Transverse colon (tissue), 4 donors: ENCODE results near the gene PODN.

Source experiments
- POLR2AphosphoS5 ChIP-seq, 3 donors: sonication (generic); formaldehyde crosslinking; IDR thresholded peaks; one replicate each; pipeline ENCODE4 v1.6.1; 2016; ENCODE audit warnings: antibody characterized with exemption in 3 of 3
- TF ChIP-seq, protein P1 (sequence below), 5 experiments: fragments of 200-600 bp in 3 of 5; fragments of 450-650 bp in 2 of 5; sonication (generic) in 3 of 5; IDR thresholded peaks; 1 replicate in 2 of 5; 2 replicates in 3 of 5; pipeline ENCODE4 v1.5.1; 2016 to 2017; ENCODE audit warnings: antibody characterized with exemption in 5 of 5, inconsistent platforms in 3 of 5, mild to moderate bottlenecking in 2 of 5, moderate library complexity in 1 of 5

DNA sequence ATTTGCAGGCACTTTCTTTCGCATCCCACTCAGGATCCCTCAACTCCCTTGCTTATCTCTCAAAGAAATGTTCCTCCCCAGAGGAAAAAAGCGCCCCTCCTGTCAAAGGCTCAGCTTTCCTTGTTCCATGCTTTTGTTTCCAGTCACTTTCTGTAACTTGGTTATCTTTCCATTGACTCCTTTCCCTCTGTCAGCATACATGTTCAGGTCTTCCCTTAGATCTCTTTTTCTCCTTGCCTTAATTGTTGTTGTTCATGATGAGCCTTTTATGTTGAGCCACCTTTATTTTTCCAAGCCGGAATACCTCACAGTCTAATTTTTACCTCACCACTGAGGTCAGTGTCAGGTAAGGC, 46.5 kb upstream of the PODN start:
- TF ChIP-seq, protein P1, sequence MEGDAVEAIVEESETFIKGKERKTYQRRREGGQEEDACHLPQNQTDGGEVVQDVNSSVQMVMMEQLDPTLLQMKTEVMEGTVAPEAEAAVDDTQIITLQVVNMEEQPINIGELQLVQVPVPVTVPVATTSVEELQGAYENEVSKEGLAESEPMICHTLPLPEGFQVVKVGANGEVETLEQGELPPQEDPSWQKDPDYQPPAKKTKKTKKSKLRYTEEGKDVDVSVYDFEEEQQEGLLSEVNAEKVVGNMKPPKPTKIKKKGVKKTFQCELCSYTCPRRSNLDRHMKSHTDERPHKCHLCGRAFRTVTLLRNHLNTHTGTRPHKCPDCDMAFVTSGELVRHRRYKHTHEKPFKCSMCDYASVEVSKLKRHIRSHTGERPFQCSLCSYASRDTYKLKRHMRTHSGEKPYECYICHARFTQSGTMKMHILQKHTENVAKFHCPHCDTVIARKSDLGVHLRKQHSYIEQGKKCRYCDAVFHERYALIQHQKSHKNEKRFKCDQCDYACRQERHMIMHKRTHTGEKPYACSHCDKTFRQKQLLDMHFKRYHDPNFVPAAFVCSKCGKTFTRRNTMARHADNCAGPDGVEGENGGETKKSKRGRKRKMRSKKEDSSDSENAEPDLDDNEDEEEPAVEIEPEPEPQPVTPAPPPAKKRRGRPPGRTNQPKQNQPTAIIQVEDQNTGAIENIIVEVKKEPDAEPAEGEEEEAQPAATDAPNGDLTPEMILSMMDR (IDR thresholded peaks at IDR 0.05), result no peak
- TF ChIP-seq POLR2AphosphoS5 (IDR thresholded peaks at IDR 0.05), result no peak
